22Rv1 (cell line): Measurements from ENCODE around the gene CGNL1.

Source experiments
- H3K27ac ChIP-seq: fragments of 450-650 bp; 2 replicates; pipeline ENCODE4 v1.5.1; 2017
- CTCF ChIP-seq: fragments of 450-650 bp; IDR thresholded peaks from 2 replicates; pipeline ENCODE4 v1.5.1; 2017; ENCODE audit warnings: mild to moderate bottlenecking
- ZFX ChIP-seq: fragments of 450-650 bp; IDR thresholded peaks from 2 replicates; pipeline ENCODE4 v1.6.1; 2017; ENCODE audit warnings: antibody characterized with exemption, borderline replicate concordance

CGNL1 gene

GRCh38 chr15:57411945-57412768 lies 35.9 kb downstream of the CGNL1 start:
- TF ChIP-seq CTCF (no peak), ZFX (no peak)
- no peak overlapping the region for H3K27ac ChIP-seq

DNA sequence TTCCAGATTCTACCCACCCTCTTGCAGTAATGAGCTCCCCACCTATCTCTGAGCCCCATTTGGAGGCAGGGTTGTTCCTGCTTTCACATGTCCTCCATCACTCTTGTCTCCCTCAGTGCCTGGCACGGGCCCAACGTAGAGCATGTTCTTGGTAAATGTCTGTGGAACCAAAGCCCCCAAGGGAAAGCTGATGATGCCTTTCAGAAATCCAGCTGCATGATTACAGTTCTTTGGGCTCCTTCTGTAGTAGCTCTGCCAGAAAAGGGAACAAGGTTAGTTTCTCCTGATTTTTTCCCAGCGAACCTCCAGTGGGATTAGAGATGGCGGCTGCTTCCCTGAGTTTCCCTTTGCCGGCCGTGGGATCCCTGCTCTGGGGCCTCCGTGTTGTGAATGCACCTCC lies 39.3 kb downstream of the CGNL1 start:
- H3K27ac ChIP-seq: no peak overlapping the region
- TF ChIP-seq CTCF (no peak), ZFX (no peak)

- no peak for TF ChIP-seq ZFX
- H3K27ac ChIP-seq: no peak overlapping the region
Measured at GRCh38 chr15:57418635-57419034, 42.3 kb downstream of the CGNL1 start.

- H3K27ac ChIP-seq: no peak overlapping the region
- TF ChIP-seq ZFX (no peak), CTCF (no peak)
Measured at GRCh38 chr15:57419335-57419734, 43.0 kb downstream of the CGNL1 start.

DNA sequence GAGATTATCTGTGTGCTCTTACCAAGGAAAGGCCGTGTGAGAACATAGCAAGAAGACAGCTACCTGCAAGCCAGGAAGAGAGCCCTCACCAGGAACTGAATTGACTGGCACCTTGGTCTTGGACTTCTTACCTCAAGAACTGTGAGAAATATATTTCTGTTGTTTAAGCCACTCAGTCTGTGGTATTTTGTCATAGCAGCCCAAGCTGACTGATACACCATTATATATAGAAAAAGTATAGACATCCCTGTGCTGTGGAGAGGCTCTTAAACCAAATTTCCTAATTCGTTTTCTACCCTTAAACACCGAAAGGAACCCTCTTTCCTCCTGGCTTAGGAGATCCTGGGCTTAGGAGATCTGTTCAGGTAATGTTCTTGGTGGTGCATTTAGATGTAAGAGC lies 44.8 kb downstream of the CGNL1 start:
- TF ChIP-seq ZFX (no peak), CTCF (no peak)

GRCh38 chr15:57421551-57421950 lies 45.2 kb downstream of the CGNL1 start:
- no peak overlapping the region for H3K27ac ChIP-seq
- no peak for TF ChIP-seq CTCF
- TF ChIP-seq ZFX: no peak

More for the DNA sequence above, 44.8 kb downstream of the CGNL1 start:
- H3K27ac ChIP-seq: no peak overlapping the region

DNA sequence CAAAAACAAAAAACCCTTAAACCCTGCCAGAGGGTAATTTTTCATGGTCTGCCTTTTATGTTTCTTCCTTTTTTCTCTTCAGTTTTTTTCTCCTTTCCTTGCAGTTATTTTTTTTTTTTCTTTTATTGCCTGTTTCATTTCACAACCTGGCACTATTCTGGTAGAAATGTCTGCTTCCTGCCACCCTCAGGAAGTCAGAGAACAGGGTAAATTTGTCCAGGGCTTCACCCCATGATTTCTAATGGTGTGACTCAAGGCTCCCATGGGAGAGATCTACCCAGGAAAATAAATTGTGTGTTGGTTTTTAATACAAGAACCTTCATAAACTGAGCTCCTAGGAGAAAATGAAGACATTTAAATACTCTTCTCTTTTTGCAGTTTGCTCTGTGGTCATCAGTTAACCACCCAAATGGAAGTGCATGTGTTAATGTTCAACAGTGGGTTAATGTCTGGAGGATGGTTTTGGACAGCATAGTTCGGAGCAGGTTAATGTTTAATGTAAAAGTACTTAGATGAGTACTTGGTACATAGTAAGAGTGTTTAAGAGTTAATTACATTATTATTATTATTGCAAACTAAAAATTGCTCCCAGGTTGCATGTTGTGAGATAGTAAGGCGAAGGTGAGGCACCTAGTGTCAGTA lies 45.9 kb downstream of the CGNL1 start:
- H3K27ac ChIP-seq: no peak overlapping the region
- no peak for TF ChIP-seq ZFX
- no peak for TF ChIP-seq CTCF
